AML-193 (cell line): ENCODE measurements around the gene BAG5.
"Not testable (repeated sequence)": the region's sequence is repeated elsewhere in the genome, so short reads cannot be mapped to it uniquely, and the experiment has no call there.

Experiments
- DNase-seq, 2 experiments: peaks; one replicate each; lab custom pipeline; 2025; lab: John Stamatoyannopoulos, UW

BAG5 gene

DNA sequence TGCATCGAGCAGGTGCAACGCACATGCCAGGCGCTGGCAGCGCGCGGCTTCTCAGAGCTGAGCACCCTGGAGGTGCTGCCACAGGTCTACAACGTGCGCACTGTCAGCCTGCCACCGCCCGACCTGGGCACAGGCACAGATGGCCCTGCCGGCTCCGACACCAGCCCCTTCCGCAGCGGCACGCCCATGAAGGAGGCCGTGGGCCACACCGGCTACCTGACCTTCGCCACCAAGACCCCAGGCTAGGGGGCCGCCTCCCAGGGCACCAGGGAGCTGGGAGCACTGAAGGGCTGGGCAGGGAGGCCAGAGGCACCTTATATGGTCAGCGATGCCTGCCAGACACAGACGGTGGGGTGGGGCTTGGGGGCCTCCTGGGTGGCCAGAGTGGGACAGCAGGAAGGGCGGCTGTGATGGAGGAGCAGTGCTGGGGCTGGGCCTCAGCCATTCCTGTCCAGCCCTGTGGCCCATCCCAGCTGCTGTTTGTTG is 27.8 kb downstream of the BAG5 start:
- DNase-seq: no peak

DNA sequence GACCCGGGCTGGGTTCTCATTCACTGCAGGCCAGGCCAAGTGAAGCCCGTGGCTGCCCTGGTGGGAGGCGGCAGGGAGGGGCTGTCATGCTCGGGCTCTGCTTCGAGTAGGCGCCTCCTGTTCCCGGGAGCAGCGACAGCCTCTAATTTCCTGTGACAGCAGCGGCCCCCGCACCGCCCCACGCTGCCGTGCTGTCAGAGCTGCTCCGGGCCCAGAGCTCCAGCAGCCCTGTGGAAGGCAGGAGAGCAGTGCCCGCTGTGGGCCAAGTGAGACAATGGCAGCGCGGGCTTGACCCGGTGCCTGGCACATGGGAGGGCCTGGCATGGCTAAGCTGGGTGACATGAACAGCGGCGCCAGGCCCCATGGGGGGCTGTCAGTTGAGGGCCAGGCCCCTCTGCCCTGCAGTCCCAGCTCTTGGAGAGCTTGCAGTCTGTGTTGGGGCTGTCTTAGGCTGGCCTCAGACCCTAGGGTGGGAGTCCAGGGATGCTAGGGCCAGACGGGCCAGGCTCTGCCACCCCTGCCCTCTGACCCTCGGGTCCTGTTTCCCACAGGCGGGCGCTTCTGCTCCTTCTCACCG is 28.4 kb downstream of the BAG5 start:
- no peak for DNase-seq

DNA sequence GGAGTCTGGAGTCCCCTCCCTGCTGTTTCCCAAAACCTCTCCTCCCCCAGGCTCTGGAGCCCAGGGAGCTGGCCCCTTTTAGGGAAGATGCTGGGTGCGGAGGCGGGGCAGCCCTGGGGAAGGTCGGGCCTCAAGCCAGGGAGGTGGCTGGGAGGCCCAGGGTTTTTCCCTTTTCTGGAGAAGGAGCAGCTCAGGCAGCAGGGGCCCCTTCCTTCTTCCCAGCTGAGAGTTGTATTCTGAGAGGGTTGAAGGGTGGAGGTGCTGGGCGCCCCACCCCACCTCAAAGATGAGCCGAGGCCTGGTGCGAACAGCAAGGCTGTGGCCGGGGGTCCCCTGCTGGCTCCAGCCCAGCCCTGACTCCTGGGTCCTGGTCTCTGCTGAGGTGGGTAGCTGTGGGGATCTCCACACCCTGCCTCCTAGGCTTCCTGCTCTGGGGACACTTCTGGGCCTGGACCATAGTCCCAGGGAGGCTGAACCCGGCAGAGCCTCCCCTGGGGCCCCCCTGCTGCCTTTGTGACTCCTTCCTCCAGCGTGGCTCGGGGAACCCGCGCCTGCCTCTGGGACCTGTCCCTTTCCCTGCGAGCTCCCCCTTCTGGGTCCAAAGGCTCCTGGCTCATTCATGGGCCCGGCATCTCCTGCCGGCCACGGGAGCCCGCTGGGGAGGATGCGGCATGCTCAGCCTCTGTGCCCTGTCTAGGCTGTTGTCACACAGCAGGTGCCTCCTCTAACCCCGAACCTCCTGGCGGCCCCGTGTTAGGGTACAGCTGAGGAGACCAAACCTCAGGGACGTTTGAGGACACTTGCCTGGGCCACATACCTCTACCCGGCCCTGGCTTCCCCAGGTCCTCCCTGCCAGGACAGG is 29.1 kb downstream of the BAG5 start:
- no peak for DNase-seq

DNA sequence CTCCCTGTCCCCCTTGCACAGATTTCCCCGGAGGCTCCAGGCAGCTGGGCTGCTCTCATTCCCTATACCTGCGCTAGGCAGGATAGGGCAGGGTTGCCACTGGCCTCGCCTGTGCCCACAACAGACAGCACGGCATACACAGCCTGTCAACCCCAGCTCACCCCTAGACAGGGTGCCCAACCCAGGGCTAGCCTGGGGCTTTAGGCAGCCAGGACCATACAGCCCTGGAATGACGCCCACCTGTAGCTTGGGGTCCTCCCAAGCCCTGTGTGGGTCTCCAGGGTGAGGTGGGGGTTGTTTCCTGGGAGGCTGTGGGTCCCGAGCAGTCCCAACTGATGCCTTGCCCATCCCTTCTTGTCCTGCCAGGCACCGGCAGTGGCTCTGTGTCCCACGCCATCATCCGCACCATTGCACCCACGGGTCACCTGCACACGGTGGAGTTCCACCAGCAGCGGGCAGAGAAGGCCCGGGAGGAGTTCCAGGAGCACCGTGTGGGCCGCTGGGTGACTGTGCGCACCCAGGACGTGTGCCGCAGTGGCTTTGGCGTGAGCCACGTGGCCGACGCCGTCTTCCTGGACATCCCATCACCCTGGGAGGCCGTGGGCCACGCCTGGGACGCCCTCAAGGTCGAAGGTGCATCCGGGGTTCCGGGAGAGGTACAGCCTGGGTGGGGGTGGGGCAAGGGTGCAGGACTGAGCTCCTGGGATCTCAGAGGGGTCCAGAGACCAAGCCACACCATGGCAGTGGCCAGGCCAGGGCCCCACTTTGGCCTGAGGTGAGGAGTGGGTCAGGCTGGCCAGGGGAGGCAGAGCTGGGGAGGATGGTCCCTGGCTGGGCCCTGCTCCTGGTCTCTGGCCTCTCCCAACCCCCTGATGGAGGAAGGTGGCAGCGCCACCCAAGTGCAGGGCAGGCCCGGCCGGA is 30.0 kb downstream of the BAG5 start:
- DNase-seq: no peak

DNA sequence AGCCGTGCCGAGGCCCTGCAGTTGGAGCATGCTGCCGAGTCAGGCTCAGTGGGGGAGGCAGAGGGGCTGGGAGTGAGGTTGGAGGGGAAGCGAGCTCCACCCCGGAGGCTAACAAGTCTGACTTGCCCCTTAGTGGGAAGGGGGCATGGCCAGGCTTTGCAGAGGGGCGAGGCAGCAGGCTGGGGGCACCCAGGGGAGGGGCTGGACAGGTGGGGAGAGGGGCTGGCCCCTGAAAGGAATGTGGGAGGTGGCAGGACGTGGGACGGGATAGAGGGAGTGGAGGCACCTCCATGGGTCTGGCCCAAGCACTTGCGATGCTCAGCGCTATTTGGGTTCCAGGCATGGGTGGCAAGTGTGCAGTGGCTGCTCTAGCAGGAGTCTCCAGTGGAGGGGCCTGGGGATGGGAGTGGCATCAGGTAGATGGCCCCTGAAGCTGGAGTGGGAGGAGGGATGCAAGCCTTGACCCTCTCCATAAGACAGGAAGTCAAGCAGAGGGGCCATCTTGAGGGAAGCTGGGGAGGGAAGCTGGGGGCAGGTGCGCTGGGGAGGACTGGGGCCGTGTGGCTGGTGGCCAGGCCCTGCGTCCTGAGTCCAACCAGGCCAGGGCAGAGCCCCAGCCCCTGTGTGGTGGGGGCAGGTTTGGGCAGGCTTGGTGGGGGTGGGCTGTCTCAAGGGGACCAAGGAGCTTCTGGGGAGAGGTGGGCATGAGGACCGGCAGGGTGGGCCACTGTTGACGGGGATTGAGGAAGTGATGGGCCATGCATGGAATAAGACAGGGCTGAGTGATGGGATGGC is 30.8 kb downstream of the BAG5 start:
- DNase-seq: no peak

DNA sequence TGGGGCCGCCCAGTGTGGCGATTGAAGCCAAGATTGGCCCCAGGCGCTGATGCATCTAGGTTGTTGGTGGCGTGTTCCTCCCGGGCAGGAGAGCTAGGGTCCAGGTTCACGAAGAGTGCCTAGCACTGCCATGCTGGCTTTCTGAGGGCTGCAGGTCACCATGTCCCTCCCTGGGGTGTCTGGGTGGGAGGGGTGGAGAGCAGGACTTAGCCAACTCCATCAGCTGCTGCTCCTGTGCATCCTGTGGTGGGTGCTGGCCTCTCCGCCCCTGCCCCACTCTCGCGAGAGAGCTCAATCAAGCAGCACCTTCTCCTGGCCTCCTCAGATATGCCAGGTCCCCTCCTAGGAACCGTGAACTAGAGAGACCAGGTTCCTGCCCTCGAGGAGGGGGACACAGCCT is 31.6 kb downstream of the BAG5 start:
- DNase-seq: no peak

DNA sequence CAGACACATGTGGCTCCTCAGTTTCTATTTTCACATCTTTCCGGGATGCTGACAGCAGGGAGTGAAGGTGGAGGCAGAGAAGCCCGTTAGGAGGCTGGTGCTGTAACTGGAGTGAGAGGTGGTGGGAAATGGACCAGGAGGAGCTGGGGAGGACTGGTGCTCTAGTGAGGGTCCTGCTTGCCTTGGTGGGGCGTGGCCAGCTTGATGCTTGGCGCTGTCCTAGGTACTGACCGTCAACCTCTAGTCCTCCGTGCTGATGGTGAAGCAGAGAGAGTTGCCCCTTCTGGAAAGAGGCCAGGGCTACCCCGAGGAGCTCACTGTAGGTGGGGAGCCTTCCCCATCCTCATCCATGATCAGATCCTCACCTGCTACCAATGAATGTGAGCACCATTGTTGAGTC is 32.1 kb downstream of the BAG5 start:
- DNase-seq: peak in 1 of 2 experiments; percentile 24

DNA sequence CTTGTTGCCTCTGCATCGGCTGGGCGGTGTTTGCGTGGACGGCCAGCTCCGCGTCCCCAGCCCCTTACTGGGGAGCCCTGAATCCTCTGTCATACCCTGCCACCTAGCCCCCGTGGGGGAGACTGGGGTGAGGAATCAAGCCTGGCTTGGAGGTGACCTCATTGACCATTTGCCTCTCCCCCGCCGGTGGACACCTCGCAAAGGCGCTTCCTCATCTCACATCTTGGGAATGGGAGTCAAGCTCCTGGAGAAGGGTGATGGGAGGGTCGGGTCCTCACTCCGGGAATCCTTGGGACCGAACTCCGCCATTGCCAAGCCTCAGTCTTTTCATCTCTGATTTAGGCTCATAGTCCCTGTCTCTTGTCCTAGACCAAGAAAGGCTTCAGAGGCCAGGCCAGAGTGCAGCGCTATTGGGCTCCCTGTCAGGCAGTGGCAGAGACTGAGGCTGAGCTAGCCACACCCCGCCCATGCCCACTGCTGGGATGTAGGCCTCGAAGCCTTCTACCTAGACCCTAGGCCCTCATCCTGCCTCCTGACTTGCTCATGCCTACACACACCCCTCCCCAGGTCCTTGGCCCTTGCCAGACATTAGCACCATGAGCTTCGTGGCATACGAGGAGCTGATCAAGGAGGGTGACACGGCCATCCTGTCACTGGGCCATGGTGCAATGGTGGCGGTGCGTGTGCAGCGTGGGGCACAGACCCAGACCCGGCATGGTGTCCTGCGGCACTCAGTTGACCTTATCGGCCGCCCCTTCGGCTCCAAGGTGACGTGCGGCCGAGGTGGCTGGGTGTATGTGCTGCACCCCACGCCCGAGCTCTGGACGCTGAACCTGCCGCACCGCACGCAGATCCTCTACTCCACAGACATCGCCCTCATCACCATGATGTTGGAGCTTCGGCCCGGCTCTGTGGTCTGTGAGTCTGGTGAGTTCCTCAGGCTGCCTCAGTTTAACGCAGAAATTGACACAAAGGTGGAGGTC is 32.8 kb downstream of the BAG5 start:
- no peak for DNase-seq

DNA sequence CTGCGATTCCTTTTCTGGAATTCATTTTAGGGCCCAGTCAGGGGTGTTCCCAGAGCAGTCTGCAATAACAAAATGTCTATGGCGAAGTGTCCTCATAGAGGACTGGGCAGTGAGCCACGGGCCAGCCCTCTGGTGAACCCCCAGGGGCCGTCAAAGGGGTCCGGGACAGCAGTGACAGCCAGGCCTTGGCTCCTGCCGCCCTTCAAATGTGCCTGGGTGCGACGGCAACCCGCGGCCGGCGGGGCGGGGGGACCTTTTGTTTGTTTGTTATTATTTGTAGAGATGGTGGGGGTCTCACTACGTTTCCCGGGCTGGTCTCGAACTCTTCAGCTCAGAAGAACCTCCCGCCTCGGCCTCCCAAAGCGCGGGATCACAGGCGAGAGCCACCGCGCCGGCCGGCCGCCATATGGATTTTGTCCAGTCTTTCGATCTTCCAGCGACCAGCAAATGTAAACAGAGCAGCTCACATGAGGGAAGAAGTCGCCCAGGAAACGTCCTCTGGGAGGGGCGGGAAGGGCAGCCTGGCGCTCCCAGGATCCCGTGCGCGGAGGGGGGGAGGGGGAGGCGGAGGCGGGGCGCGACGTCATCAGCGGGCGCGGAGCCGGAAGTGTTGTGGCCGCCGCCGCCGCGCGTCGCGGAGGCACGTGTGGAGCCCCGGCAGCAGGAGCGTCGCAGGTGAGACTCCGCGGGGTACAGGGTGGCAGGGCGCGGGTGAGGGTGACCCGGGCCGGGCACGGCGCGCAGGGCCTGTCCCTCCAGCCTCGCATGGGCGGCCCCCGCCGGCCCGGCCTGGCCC is 33.7 kb downstream of the BAG5 start, which contains the start of gene TRMT61A:
Gene TRMT61A, plus strand, starts transcription at position 610 of the 796 bp plus-strand sequence. CDS start 783 bp downstream, outside the sequence.
- peak; percentile 66 to 68 for DNase-seq

DNA sequence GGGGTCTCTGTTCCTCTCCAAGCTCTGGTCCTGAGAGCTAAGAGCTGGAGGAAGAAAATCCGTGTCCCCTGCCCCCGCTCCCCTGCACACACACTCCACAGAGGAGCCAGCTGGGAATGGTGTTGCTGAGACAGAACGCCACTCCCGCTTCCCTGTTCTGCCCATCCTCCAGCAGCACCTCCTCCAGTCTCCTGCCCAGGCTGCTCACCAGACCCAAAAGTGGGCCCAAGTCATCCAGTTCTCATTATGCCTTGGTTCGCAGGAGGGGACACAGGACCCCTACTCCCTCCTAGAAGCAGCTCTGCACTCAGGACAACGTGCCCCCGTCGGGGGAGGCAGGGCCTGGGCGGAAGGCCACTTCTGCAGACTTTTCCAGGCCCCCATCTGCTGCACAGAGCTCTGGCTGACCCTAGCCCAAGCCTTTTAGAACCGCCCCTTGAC is 34.3 kb downstream of the BAG5 start:
- no peak for DNase-seq

DNA sequence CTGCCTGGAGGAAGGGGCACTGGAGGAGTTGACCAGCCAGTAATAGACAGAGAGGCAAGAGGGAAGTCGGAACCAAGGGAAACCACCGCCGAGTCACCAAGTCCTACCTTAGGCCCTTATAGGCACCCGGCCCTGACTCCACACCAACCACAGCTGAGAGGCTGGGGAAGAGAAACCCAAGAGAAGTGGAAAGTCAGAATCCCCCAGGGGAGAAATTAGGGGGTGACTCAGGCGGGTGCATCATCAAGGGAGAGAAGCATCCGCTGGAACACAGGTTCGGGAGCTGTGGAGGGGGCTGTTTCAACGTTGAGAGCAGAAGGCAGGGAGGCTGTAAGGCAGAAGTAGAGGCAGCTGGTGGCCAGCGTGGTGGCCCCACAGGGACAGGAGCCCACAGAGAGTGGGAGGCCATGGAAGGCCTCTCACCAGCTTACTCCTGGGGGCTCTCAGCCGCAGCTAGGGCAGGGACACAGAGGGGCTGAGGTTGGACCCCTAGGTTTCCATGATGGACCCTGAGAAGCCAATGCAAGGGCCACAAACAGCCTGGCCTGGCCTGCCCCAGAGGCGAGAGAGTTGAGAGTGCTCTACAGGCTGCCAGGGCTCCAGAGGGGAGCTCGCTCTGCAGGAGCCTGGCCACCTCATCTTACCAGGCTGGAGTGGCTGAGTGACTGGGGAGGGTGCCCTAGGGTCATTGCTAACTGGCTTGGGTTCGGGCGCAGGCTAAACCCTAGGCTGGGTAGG is 34.9 kb downstream of the BAG5 start:
- DNase-seq: no peak

DNA sequence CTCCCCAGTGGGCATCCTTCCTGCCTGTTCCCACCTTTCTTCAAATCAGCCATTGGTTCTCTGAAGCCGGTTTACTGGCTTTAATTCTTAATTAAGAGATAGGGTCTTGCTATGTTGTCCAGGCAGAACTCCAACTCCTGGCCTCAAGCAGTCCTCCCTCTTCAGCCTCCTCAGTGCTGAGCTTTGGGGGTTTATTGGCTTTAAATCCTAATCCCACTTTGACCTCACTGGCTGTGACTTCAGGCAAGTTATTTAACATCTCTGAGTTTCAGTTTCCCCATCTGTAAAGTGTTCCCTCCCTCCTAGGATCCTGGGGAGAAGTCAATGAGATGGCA is 35.6 kb downstream of the BAG5 start:
- no peak for DNase-seq

DNA sequence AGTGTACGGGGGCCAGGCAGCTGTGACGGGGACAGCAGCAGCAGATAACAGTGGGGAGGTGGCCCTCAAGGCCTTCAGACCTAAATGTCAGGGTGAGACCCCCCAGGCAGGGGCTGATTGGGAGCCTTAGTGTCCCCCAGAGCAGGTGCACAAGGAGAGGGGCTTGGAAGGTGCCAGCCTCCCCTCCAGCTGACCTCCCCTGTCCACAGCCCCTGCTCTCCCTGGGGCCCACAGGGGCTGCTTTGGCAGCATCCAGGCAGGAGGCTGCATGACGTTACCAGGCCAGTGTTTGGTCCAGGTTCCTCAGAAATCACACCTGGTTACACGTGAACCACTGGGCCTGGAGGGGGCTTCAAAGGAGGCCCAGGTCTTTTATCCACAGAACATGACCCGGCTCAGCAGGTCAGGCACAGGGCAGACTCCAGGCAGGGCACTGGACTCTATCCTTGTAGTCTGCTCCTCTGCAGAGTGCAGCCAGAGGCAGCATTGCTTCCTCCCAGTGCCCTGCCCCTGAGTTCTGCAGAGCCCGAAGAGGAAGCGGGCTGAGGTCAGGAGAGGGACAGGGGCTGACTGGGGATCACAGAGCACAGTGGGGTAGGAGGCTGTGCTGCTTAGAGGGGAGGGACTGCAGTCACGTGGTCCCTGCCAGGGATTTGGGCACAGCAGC is 36.1 kb downstream of the BAG5 start:
- DNase-seq: peak; percentile 17 to 20

DNA sequence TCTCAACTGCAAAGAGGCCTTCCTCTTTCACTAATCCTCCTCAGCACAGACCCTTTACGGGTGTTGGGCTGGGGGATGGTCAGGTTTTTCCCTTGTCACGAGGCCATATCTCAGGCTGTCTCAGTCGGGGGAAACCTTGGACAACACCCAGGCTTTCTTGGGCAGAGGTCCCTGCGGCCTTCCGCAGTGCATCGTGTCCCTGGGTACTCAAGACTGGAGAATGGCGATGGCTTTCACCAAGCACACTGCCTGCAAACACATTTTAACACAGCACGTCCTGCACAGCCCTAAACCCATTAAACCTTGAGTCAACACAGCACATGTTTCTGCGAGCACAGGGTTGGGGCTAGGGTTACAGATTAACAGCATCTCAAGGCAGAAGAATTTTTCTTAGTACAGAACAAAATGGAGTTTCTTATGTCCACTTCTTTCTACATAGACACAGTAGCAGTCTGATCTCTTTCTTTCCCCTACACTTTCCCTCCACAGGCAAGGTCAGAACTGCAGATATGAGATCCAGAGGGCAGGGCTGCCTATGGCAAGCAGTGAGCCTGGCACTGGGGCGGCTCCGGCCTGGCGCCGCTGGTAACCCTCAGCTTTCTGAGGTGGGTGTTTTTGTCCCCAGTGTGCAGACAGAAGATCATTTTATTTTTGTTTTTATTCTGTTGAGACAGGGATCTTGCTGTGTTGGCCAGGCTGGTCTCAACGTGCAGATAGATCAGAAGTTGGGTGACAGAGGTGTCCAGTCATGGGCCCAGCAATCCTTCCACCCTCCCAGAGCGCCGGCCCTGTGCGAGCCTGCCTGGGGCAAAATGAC is 36.8 kb downstream of the BAG5 start:
- DNase-seq: not testable (repeated sequence)

DNA sequence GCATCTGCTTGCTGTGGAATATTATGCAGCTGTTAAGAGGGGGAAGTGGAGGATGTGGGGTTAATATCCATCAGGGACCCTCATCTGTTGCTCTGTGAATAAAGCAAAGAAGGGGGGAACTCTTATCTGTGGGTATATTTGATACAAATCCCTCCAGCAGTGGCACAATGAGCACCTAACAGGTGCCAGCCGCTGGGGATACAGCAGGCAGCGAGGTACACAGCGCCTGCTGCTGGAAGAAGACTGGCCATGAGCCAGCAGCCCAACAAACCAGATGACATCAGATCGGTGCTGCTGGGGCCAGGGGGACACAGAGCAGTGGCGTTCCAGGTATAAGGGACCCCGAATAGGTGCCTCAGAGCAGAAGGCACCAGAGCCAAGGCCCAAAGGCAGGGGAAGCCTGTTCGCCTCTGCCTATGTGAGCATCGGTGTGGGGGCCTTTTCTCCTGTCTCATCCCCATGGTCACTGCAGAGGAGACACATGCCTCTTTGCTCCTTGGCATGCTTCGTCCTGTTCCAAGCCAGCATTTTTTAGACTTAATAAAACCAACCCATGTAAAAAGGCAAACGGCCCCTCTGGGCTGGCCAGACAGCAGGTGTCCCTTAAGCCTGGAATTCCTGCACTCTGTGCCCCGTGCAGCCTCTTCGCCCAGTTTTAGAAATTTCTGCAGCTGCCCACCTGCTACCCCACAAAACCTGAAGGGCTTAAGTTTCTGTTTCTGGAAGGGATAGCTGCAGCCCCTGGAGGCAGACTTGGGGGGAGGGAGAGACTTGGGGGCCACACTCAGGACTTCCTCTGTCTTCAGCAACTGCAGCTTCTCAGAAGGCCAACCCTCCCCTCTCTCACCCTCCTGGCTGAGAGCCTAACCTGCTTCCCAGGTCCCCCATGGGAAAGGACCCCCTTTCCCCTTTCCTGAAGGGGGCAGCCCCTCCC is 38.2 kb downstream of the BAG5 start:
- DNase-seq: no peak

DNA sequence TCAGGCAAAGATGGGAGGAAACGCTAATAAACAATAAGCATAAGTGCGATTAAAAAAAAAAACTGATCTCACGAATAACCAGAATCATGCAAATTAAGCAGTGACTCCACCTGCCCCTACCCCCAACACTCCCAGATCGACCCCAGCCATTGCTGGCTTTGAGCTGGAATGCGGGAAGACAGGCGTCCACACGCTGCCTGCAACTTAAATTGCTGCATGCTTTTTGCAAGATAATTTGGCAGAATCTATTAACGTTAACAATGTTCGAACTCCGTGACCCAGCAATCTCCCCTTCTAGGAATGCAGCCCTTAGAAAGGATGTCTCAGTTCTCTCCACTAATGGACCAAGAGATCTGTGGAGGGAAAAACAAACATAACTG is 38.9 kb downstream of the BAG5 start:
- DNase-seq: no peak
